ENCODE data around the gene ADAMTS2. TPM values are rescaled to one million over a fixed set of nuclear protein-coding genes. Genes with fewer than 3 reads are reported as not detected.

The ADAMTS2 gene
- total and polyA plus RNA-seq, 4 experiments from 2014 or later: 0.07 TPM; not detected in 3

DNA sequence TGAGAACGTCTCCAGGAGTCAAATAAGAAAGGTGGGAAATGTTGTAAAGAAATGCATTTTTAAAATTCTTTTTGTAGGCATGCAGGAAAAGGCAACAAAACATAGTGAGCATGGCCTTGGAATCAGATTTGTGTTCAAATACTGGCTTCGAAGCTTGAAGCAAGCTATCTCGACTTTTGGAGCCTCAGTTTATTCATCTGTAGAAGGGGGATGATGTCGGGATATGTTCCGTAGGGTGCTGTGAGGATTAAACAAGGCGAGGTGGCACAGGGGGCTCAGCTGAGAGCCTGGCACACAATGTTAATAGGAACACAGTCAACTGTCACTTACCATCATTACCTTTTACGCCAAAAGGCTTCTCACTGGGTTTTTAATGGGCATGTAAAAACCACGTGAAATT is 4.8 kb downstream of the ADAMTS2 start:
- Histone ChIP-seq H3K4me1 (ENCODE audit: insufficient read depth, low read length) (no peaks in the 10 kb centered on the region), H3K27me3 (ENCODE audit: insufficient read depth, low read length) (peaks cover 8% of the 10 kb centered on the region), H3K9me3 (ENCODE audit: control insufficient read depth in 1 of 2, low read length in 2 of 2) (no peaks in the 10 kb centered on the region), H3K36me3 (ENCODE audit: insufficient read depth, low read length) (no peaks in the 10 kb centered on the region), H3K4me3 (ENCODE audit: low read length in 2 of 2) (no peak overlapping the region), H3K27ac (ENCODE audit: low read depth, low read length) (no peak overlapping the region)
- Mint-ChIP-seq H3K9me3 (no peaks in the 10 kb centered on the region), H3K4me1 (peaks cover 7 to 17% (median 10%) of the 10 kb centered on the region in 4 donors), H3K36me3 (no peaks in the 10 kb centered on the region), H3K4me3 (no peak overlapping the region), H3K27me3 (peaks cover 22 to 26% of the 10 kb centered on the region in 2 donors), H3K27ac (no peak overlapping the region)
- ChIA-PET POLR2A (ENCODE audit: partially characterized antibody) (no interaction called here), CTCF (ENCODE audit: partially characterized antibody) (no interaction called here)
- DNase-seq: no peak
- intact Hi-C loops (cut with micrococcal nuclease): no loop called here

DNA sequence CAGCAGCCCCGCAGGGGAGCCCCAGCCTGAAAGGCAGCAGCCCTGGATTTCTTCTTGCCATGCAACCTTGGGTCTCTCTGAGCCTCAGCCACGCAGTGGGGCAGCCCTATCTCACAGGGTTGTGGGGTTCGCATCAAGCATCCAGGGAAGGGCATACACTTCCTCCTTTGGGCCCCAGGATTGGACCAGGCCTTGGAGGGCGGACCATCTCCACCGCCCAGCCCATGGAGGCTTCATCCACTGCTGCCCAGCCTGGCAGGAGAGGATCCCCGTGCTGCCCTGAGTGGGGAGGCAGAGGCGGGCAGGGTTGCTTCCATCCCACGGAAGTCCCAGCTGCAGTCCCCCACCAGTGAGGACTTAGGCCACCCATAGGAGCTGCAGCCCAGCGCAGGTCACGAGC is 5.3 kb downstream of the ADAMTS2 start:
- H3K4me3 ChIP-seq (ENCODE audit: low read length in 2 of 2): no peak overlapping the region
- peaks cover 8% of the 10 kb centered on the region for H3K27me3 ChIP-seq (ENCODE audit: insufficient read depth, low read length)
- CTCF ChIA-PET (ENCODE audit: partially characterized antibody): no interaction called here
- no peak overlapping the region for H3K27ac Mint-ChIP-seq
- H3K9me3 Mint-ChIP-seq: no peaks in the 10 kb centered on the region
- H3K27ac ChIP-seq (ENCODE audit: low read depth, low read length): no peak overlapping the region
- no peaks in the 10 kb centered on the region for H3K36me3 ChIP-seq (ENCODE audit: insufficient read depth, low read length)
- no peaks in the 10 kb centered on the region for H3K36me3 Mint-ChIP-seq
- H3K27me3 Mint-ChIP-seq: peaks cover 22 to 26% of the 10 kb centered on the region in 2 donors
- H3K9me3 ChIP-seq (ENCODE audit: control insufficient read depth in 1 of 2, low read length in 2 of 2): no peaks in the 10 kb centered on the region
- POLR2A ChIA-PET (ENCODE audit: partially characterized antibody): no interaction called here
- intact Hi-C loops (cut with micrococcal nuclease): no loop called here
- DNase-seq: no peak
- no peaks in the 10 kb centered on the region for H3K4me1 ChIP-seq (ENCODE audit: insufficient read depth, low read length)
- H3K4me3 Mint-ChIP-seq: no peak overlapping the region
- H3K4me1 Mint-ChIP-seq: peaks cover 7 to 17% (median 10%) of the 10 kb centered on the region in 4 donors

- Mint-ChIP-seq H3K9me3 (no peaks in the 10 kb centered on the region), H3K36me3 (no peaks in the 10 kb centered on the region), H3K27ac (no peak overlapping the region), H3K4me3 (no peak overlapping the region), H3K27me3 (peaks cover 22 to 26% of the 10 kb centered on the region in 2 donors), H3K4me1 (peaks cover 7 to 17% (median 10%) of the 10 kb centered on the region in 4 donors)
- no peaks in the 10 kb centered on the region for H3K36me3 ChIP-seq (ENCODE audit: insufficient read depth, low read length)
- no peak overlapping the region for H3K27ac ChIP-seq (ENCODE audit: low read depth, low read length)
- H3K4me1 ChIP-seq (ENCODE audit: insufficient read depth, low read length): no peaks in the 10 kb centered on the region
- no peak overlapping the region for H3K4me3 ChIP-seq (ENCODE audit: low read length in 2 of 2)
- peaks cover 8% of the 10 kb centered on the region for H3K27me3 ChIP-seq (ENCODE audit: insufficient read depth, low read length)
- no peak for DNase-seq
- CTCF ChIA-PET (ENCODE audit: partially characterized antibody): no interaction called here
- no peaks in the 10 kb centered on the region for H3K9me3 ChIP-seq (ENCODE audit: control insufficient read depth in 1 of 2, low read length in 2 of 2)
- POLR2A ChIA-PET (ENCODE audit: partially characterized antibody): no interaction called here
- intact Hi-C loops (cut with micrococcal nuclease): no loop called here
Observed at GRCh38 chr5:179339081-179339480, 6.2 kb downstream of the ADAMTS2 start.

DNA sequence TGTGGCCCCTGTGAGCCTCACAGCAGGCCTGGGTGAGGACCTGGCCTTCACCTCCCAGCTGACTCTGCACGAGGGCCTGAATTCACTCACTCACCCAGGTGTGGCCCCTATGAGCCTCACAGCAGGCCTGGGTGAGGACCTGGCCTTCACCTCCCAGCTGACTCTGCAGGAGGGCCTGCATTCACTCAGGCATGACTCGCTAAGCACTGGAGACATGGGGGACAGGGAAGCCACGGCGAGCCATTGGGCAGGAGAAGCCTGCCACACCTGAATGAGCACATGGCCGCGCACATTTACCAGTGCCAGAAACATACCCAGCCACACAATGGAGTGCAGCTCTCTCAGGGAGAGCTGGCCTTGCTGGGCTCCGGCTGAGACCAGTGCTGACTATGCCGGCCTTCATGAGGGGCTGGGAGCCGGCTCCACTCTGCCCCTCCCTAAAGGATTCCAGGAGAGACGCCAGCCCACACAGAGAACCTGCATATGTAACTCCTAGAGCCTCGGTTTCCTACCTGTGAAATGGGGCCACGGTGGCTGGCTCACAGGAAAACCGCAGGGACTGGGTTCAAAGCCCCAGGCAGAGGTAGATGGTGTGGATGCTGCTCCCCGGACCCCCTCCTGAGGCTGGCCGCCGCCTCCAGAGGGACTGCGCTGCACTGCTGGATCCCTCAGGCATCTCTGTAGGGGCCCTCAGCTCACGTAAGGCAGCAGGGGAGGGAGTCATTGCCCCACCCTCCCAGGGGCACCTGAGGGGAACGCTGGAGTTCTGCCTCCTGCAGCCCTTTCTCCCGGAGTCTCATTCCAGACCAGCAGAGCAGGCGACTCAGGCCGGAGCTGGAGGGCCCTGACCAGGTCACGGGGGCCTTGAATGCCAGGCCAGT is 7.2 kb downstream of the ADAMTS2 start:
- POLR2A ChIA-PET (ENCODE audit: partially characterized antibody): no interaction called here
- intact Hi-C loops (cut with micrococcal nuclease): no loop called here
- H3K36me3 Mint-ChIP-seq: no peaks in the 10 kb centered on the region
- CTCF ChIA-PET (ENCODE audit: partially characterized antibody): no interaction called here
- no peaks in the 10 kb centered on the region for H3K36me3 ChIP-seq (ENCODE audit: insufficient read depth, low read length)
- H3K9me3 ChIP-seq (ENCODE audit: control insufficient read depth in 1 of 2, low read length in 2 of 2): no peaks in the 10 kb centered on the region
- no peak overlapping the region for H3K4me3 ChIP-seq (ENCODE audit: low read length in 2 of 2)
- H3K9me3 Mint-ChIP-seq: no peaks in the 10 kb centered on the region
- H3K27me3 Mint-ChIP-seq: peaks cover 19 to 20% of the 10 kb centered on the region in 2 donors
- H3K4me3 Mint-ChIP-seq: no peak overlapping the region
- H3K4me1 ChIP-seq (ENCODE audit: insufficient read depth, low read length): no peaks in the 10 kb centered on the region
- H3K27ac Mint-ChIP-seq: no peak overlapping the region
- H3K27me3 ChIP-seq (ENCODE audit: insufficient read depth, low read length): peaks cover 7% of the 10 kb centered on the region
- H3K4me1 Mint-ChIP-seq: peaks cover 3 to 10% (median 6%) of the 10 kb centered on the region in 4 donors
- no peak for DNase-seq
- no peak overlapping the region for H3K27ac ChIP-seq (ENCODE audit: low read depth, low read length)

DNA sequence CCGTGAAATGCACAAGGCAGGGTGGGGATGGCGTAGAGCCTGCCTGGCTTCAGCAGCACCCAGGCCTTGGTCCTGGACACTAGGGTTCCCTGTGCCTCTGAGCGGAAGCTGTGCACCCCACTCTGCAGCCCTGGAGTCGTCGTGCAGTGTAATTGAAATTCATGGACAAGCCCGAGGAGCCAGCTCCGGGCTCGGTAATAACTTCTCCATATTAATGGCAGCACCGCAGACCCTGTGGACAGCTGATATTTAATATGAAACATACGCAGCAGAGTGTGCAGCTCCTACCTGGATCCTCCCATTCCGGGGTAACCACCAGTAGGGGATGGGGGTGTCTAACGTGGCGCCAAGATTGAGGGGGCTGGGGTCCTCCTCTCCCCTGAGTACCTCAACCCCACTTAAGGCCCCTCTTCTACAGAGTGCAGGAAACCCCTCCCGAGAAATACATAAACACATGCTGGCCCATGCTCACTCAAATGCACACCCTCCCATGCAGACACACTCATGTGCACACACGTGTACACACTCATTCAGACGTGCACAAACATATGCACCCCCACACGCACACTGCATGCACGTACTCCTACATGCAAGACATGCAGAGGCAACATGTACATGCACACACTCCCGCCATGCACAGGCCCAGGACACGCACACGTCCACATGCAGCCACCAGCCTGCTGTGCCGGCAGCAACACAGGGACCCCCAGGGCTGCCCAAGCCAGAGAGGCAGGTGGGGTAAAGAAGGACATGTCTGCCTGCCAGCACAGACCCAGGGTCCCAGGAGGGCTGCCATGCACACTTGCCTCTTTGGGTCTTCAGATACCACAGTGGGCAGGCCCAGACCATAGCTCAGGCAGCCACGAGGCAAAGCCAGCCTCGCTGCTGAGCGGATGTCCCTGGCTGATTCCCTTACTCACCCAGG is 8.1 kb downstream of the ADAMTS2 start:
- no peaks in the 10 kb centered on the region for H3K9me3 Mint-ChIP-seq
- peaks cover 4% of the 10 kb centered on the region for H3K27me3 ChIP-seq (ENCODE audit: insufficient read depth, low read length)
- no peak overlapping the region for H3K4me3 ChIP-seq (ENCODE audit: low read length in 2 of 2)
- H3K27ac ChIP-seq (ENCODE audit: low read depth, low read length): no peak overlapping the region
- intact Hi-C loops (cut with micrococcal nuclease): no loop called here
- no peaks in the 10 kb centered on the region for H3K9me3 ChIP-seq (ENCODE audit: control insufficient read depth in 1 of 2, low read length in 2 of 2)
- peaks cover 0 to 2% (median 1%) of the 10 kb centered on the region in 4 donors for H3K4me1 Mint-ChIP-seq
- POLR2A ChIA-PET (ENCODE audit: partially characterized antibody): no interaction called here
- H3K27ac Mint-ChIP-seq: no peak overlapping the region
- H3K36me3 Mint-ChIP-seq: no peaks in the 10 kb centered on the region
- no peak overlapping the region for H3K4me3 Mint-ChIP-seq
- CTCF ChIA-PET (ENCODE audit: partially characterized antibody): no interaction called here
- no peaks in the 10 kb centered on the region for H3K4me1 ChIP-seq (ENCODE audit: insufficient read depth, low read length)
- H3K36me3 ChIP-seq (ENCODE audit: insufficient read depth, low read length): no peaks in the 10 kb centered on the region
- DNase-seq: no peak
- H3K27me3 Mint-ChIP-seq: peaks cover 11 to 16% of the 10 kb centered on the region in 2 donors

- CTCF ChIA-PET (ENCODE audit: partially characterized antibody): interaction anchor here (0.5 kb wide), 1 partner anchor 73 kb away, joined by 3 read pairs; no protein-coding TSS in a partner anchor
- Mint-ChIP-seq H3K4me1 (no peaks in the 10 kb centered on the region), H3K36me3 (no peaks in the 10 kb centered on the region), H3K27me3 (peaks cover 7 to 11% of the 10 kb centered on the region in 2 donors), H3K27ac (no peak overlapping the region), H3K9me3 (no peaks in the 10 kb centered on the region), H3K4me3 (no peak overlapping the region)
- no peaks in the 10 kb centered on the region for H3K36me3 ChIP-seq (ENCODE audit: insufficient read depth, low read length)
- POLR2A ChIA-PET (ENCODE audit: partially characterized antibody): no interaction called here
- no peak for DNase-seq
- no peak overlapping the region for H3K27ac ChIP-seq (ENCODE audit: low read depth, low read length)
- intact Hi-C loops (cut with micrococcal nuclease): no loop called here
- H3K9me3 ChIP-seq (ENCODE audit: control insufficient read depth in 1 of 2, low read length in 2 of 2): no peaks in the 10 kb centered on the region
- no peaks in the 10 kb centered on the region for H3K4me1 ChIP-seq (ENCODE audit: insufficient read depth, low read length)
- no peak overlapping the region for H3K4me3 ChIP-seq (ENCODE audit: low read length in 2 of 2)
- H3K27me3 ChIP-seq (ENCODE audit: insufficient read depth, low read length): peaks cover 4% of the 10 kb centered on the region
Observed at GRCh38 chr5:179336126-179336870, 9.0 kb downstream of the ADAMTS2 start.

Data from CD4-positive, alpha-beta memory T cell (primary cell).